H7 (cell line): ENCODE measurements around the gene CFAP54. TPM values are rescaled to one million over a fixed set of nuclear protein-coding genes. Genes with fewer than 3 reads are reported as not detected.
A peak's percentile ranks its signal among the peaks of the same experiment; 100 is the strongest.
"Not testable (repeated sequence)": the region's sequence is repeated elsewhere in the genome, so short reads cannot be mapped to it uniquely, and the experiment has no call there.

ENCODE experiments used
- DNase-seq: peaks from one replicate; pipeline ENCODE4 v3.0.0; 2012
- H3K27me3 ChIP-seq: 2 replicates; pipeline ENCODE4 v1.6.0; 2011; ENCODE audit warnings: mild to moderate bottlenecking, low read length; ENCODE audit not compliant: control insufficient read depth, insufficient read depth
- H3K36me3 ChIP-seq: replicated peaks from 2 replicates; pipeline ENCODE4 v1.5.1; 2011; ENCODE audit warnings: low read length; ENCODE audit not compliant: control insufficient read depth, insufficient read depth
- H3K4me3 ChIP-seq: 2 replicates; pipeline ENCODE4 v1.5.1; 2011; ENCODE audit warnings: low read depth, mild to moderate bottlenecking, control low read depth, low read length, moderate library complexity; ENCODE audit not compliant: insufficient read depth
- total RNA-seq: library from RNA; depleted of rRNA; stranded (reverse); fragments of >200 nt; shearing (Covaris generic); gene quantifications from 2 replicates; pipeline ENCODE4 v1.2.3, GENCODE V29; 2014; rRNA removed

The CFAP54 gene, protein sequence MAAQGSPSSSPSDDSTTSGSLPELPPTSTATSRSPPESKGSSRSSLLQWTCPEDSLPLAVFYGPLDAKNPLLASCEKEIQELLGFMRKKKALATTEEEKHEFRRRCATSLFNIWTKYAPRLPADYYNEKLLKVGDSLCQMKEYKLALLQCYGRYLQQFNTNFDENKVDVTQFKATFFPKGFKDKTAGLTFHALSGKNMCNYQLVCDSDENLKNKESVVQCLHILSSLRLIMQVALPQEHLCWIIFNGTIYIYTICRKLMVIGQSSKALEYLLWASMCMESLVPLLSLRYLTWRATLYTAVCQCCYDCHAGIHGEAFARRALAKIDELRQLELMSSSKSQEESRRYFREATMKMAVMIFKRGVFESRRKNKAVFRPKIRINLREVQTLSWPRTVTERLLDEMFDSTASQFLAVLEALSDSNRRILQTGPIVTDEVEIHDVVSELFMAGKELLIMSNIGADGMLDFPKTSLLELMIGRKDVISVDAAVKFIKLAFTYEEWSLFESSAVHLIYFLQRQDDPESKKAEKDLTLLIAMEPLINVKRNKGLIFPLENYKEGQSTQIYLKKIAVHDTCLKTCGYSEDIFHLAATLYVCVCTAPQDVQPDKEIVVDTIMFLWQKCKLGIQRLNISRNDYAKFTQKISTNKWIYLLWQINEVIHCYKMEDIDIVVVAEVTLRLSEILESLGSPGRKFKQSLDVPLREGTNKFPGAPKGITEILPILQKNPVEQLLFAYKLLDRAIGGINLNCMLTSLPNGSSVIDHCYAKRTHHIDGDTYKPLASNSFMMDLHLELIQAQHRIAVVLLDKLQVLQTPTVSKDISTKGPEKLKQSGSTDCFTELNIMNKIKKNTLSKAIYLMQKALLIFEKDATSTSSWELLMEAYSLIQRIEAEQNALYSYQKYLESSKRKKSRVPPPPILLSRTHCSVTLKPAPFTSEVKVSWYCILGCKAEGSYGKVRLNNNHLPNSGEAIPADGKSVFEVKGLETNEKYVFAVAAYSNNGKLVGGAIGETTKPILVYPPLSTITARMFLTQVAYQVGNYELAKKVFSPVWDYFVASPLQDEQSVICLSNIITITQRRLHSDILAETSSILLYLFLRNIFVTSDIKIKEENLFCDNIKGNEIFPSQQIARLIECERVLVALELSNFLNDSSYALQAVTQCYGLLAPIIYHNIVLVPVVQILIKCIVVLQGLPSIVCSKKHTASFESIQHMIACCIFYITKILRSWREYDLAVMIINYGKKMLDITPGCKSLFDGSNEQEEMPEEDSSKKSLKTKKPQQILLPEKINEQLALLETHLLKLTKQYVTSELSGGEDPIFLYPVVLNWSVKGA (N-terminal part only)
- not detected in 2 replicates for total RNA-seq

DNA sequence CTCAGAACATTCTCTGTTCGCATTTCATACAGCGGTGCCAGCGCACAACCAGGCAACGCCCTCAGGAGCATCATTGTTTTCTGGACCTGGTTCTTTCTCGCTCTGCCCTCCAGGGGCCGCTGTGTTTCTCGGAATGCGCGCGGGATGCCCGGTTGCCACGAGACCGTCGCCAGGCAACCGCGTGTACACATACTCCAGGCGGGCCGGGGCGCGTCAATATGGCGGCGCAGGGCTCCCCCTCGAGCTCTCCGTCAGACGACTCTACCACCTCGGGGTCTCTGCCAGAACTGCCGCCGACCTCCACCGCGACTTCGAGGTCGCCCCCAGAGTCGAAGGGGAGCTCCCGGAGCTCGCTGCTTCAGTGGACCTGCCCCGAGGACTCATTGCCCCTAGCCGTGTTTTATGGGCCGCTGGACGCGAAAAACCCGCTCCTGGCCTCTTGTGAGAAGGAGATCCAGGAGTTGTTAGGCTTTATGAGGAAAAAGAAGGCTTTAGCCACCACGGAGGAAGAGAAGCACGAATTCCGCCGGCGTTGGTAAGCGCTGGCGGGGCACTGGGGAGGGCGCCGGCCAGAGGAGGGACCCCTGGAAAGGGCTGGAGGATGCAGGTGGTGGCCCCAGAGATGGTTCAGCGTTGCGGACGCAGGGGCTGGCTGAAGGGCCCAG lies at the start of gene CFAP54:
TSS of gene CFAP54 (plus strand) at position 186 of the 665 bp plus-strand sequence. CDS start at position 219, 33 bp downstream.
- peak; percentile 93 for DNase-seq
- H3K36me3 ChIP-seq = no peaks in the 10 kb centered on the region
- peak within 1 kb of the TSS; percentile 65 for H3K4me3 ChIP-seq
- H3K27me3 ChIP-seq = peaks cover 7% of the 10 kb centered on the region

- Histone ChIP-seq H3K27me3 (no peaks in the 10 kb centered on the region), H3K4me3 (no peak overlapping the region), H3K36me3 (no peaks in the 10 kb centered on the region)
- no peak for DNase-seq
Observed at GRCh38 chr12:96441816-96442215, 47.6 kb upstream of the CFAP54 start.

DNA sequence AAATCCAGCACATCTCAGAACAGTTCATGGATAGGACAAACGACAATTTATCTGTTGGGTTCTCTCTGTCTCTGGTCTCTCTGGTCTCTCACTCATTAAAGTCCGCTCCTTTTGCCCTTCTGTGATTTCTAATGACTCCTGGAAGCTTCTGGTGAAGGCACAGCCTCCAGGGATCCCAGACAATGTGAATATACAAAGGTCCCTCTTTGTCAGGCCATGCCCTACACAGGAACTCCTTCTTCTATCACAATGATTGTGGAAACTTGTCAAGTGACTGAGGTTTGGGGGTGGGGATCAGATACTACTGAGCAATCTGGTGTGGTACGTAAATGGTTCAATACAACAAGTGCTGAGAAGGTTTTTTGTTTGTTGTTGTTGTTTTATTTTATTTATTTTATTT lies 46.5 kb upstream of the CFAP54 start:
- Histone ChIP-seq H3K4me3 (no peak overlapping the region), H3K36me3 (no peaks in the 10 kb centered on the region), H3K27me3 (no peaks in the 10 kb centered on the region)
- no peak for DNase-seq

DNA sequence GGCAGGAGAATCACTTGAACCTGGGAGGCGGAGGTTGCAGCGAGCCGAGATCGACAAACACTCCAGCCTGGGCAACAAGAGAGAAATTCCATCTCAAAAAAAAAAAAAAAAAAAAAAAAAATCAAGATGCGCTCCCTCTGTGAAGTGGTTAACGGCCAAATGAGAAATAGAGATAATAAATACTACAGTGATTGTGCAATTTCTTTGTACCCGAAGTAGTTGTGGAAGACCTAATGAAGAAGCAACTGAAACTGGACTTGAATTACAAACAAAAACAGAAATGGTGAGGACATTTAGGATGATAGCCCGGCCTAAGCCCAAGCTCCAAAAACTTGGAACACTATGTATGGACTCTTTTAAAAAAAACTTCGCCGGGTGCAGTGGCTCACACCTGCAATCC lies 45.0 kb upstream of the CFAP54 start:
- no peak for DNase-seq
- H3K27me3 ChIP-seq = no peaks in the 10 kb centered on the region
- H3K36me3 ChIP-seq = no peaks in the 10 kb centered on the region
- no peak overlapping the region for H3K4me3 ChIP-seq

- no peak for DNase-seq
- Histone ChIP-seq H3K4me3 (no peak overlapping the region), H3K27me3 (no peaks in the 10 kb centered on the region), H3K36me3 (no peaks in the 10 kb centered on the region)
Observed at GRCh38 chr12:96445691-96446583, 43.4 kb upstream of the CFAP54 start.

GRCh38 chr12:96447256-96447655 lies 42.1 kb upstream of the CFAP54 start:
- H3K27me3 ChIP-seq = no peaks in the 10 kb centered on the region
- H3K4me3 ChIP-seq = no peak overlapping the region
- no peak for DNase-seq
- no peaks in the 10 kb centered on the region for H3K36me3 ChIP-seq

- Histone ChIP-seq H3K4me3 (no peak overlapping the region), H3K27me3 (no peaks in the 10 kb centered on the region), H3K36me3 (no peaks in the 10 kb centered on the region)
- DNase-seq = no peak
Observed at GRCh38 chr12:96448300-96448699, 41.1 kb upstream of the CFAP54 start.

- no peak for DNase-seq
- H3K4me3 ChIP-seq = no peak overlapping the region
- H3K27me3 ChIP-seq = no peaks in the 10 kb centered on the region
- H3K36me3 ChIP-seq = no peaks in the 10 kb centered on the region
Observed at GRCh38 chr12:96452261-96452922, 37.0 kb upstream of the CFAP54 start.

GRCh38 chr12:96454396-96454795 lies 35.0 kb upstream of the CFAP54 start:
- DNase-seq = no peak
- Histone ChIP-seq H3K4me3 (no peak overlapping the region), H3K36me3 (no peaks in the 10 kb centered on the region), H3K27me3 (no peaks in the 10 kb centered on the region)

DNA sequence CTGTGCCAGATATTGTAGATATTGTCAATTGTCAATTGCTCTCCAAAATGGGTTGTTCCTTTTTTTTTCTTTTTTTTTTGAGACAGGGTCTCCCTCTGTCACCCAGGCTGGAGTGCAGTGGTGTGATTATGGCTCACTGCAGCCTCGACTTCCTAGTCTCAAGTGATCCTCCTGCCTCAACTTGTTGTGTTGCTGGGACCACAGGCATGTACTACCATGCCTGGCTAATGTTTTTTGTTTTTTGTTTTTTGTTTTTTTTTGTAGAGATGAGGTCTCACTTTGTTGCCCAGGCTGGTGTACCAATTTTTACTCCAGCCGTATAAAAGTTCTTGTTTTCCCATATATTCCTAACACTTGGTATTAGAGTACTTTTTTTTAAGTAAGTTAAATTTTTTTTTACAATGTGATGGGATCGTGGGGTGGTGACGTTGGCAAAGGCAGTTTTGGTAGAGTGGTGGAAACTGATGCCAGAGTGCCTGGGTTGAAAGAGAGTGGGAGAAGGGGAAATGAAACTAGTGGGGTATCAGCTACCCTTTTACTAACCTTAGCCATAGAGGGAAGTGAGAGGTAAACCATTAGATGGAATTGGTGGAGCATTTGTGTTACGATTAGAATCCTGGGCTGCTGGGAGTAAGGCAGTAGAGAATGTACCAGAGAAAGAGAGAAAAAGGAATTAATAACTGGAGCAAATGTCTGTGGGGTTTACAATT lies 33.0 kb upstream of the CFAP54 start:
- Histone ChIP-seq H3K4me3 (no peak overlapping the region), H3K36me3 (no peaks in the 10 kb centered on the region), H3K27me3 (no peaks in the 10 kb centered on the region)
- DNase-seq = no peak

DNA sequence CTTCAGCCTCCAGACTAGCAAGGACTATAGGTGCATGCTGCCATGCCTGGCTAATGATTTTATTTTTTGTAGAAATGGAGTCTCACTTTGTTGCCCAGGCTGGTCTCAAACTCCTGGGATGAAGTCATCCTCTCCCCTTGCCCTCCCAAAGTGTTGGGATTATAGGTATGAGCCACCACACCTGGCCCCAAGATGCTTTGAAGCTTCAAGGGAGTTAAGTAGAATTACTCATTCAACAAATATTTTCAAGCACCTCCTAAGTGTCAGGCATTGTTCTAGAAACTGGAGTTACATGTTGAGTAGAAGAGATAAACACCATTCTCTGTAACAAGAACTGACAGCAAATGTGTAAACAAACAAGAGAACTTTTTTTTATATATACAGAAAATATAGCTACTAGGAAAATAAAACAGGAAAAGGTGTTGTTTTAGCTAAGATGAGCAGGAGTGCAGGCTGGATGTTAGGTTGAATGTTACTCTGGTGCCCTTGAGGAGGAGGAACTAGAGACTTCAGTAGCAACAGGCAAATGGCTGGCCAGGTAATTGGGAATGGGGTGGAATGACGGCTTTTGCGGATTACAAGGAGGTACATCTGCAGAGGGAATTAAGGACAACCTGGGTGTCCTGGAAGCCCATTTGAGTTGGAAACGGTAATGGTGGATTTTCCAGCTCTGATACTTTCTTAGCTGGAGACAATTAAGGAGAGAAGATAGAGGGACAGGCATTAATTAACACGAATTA lies 32.0 kb upstream of the CFAP54 start:
- no peak for DNase-seq
- Histone ChIP-seq H3K36me3 (no peaks in the 10 kb centered on the region), H3K27me3 (no peaks in the 10 kb centered on the region), H3K4me3 (no peak overlapping the region)

DNA sequence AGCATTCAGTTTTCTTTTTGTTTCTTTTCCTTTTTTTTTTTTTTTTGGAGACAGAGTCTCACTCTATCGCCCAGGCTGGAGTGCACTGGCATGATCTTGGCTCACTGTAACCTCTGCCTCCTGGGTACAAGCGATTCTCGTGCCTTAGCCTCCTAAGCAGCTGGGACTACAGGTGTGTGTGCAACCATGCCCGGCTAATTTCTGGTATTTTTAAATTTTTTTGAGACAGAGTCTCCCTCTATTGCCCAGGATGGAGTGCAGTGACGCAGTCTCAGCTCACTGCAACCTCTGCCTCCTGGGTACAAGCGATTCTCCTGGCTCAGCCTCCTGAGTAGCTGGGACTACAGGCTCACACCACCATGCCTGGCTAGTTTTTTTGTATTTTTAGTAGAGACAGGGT lies 30.1 kb upstream of the CFAP54 start:
- DNase-seq, H3K4me3 ChIP-seq, H3K36me3 ChIP-seq, H3K27me3 ChIP-seq: not testable (repeated sequence)
